Mucosa of rectum (tissue), 2 donors: ENCODE results near the gene MARK4.

Experiments
- H3K27ac ChIP-seq, 2 donors: one replicate each; pipeline ENCODE4 v1.7.0; 2013; ENCODE audit warnings: inconsistent platforms in 2 of 2, low read depth in 2 of 2, low read length in 2 of 2
- H3K27me3 ChIP-seq, 2 donors: one replicate each; pipeline ENCODE4 v1.7.0; 2013; ENCODE audit warnings: low read length in 2 of 2; ENCODE audit not compliant: control insufficient read depth in 2 of 2, insufficient read depth in 2 of 2
- H3K36me3 ChIP-seq, 2 donors: one replicate each; pipeline ENCODE4 v1.7.0; 2013; ENCODE audit warnings: low read length in 2 of 2; ENCODE audit not compliant: control insufficient read depth in 2 of 2, insufficient read depth in 2 of 2
- H3K4me1 ChIP-seq, 2 donors: one replicate each; pipeline ENCODE4 v1.7.0; 2013; ENCODE audit warnings: low read length in 2 of 2, mild to moderate bottlenecking in 1 of 2; ENCODE audit not compliant: control insufficient read depth in 2 of 2, insufficient read depth in 2 of 2
- H3K4me3 ChIP-seq, 2 donors: one replicate each; pipeline ENCODE4 v1.7.0; 2013; ENCODE audit warnings: low read length in 2 of 2
- H3K9ac ChIP-seq, 2 donors: one replicate each; pipeline ENCODE4 v1.7.0; 2013; ENCODE audit warnings: low read length in 2 of 2, low read depth in 1 of 2, mild to moderate bottlenecking in 1 of 2
- H3K9me3 ChIP-seq, 2 donors: one replicate each; pipeline ENCODE4 v1.7.0; 2013; ENCODE audit warnings: low read length in 2 of 2; ENCODE audit not compliant: control insufficient read depth in 2 of 2
- donor health status: healthy.
- donor health status: Normal muscosa, but diverticular disease.

Gene MARK4

DNA sequence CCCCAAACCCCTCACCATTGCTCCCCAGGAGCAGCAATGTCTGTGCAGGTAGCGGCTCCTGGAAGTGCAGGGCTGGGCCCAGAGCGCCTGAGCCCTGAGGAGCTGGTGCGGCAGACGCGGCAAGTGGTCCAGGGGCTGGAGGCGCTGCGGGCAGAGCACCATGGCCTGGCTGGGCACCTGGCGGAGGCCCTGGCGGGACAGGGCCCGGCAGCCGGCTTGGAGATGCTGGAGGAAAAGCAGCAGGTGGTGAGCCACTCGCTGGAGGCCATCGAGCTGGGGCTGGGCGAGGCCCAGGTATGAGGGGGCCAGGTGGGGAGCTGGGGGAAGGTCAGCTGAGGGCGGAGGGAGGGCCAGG lies 94.4 kb downstream of the MARK4 start:
- peaks cover 0 to under 1% of the 10 kb centered on the region in 2 donors for H3K4me1 ChIP-seq
- peaks cover 30 to 38% of the 10 kb centered on the region in 2 donors for H3K27me3 ChIP-seq
- H3K27ac ChIP-seq, result no peak overlapping the region
- no peaks in the 10 kb centered on the region for H3K36me3 ChIP-seq
- H3K9me3 ChIP-seq, result no peaks in the 10 kb centered on the region
- H3K4me3 ChIP-seq, result no peak overlapping the region
- H3K9ac ChIP-seq, result no peak overlapping the region

DNA sequence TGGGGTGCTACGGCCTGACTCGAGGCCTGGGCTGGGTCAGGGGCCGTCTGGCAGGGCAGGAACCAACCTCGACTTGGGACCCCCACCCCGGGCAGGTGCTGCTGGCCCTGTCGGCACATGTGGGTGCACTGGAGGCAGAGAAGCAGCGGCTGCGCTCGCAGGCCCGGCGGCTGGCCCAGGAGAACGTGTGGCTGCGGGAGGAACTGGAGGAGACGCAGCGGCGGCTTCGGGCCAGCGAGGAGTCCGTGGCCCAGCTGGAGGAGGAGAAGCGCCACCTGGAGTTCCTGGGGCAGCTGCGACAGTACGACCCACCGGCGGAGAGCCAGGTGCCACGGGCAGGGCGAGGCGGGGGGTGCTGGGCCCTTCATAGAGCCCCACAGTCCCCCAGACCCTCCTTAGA lies 95.4 kb downstream of the MARK4 start:
- H3K27ac ChIP-seq, result no peak overlapping the region
- no peaks in the 10 kb centered on the region for H3K4me1 ChIP-seq
- H3K9me3 ChIP-seq, result no peaks in the 10 kb centered on the region
- H3K36me3 ChIP-seq, result no peaks in the 10 kb centered on the region
- H3K27me3 ChIP-seq, result peaks cover 24 to 32% of the 10 kb centered on the region in 2 donors
- no peak overlapping the region for H3K4me3 ChIP-seq
- H3K9ac ChIP-seq, result no peak overlapping the region

DNA sequence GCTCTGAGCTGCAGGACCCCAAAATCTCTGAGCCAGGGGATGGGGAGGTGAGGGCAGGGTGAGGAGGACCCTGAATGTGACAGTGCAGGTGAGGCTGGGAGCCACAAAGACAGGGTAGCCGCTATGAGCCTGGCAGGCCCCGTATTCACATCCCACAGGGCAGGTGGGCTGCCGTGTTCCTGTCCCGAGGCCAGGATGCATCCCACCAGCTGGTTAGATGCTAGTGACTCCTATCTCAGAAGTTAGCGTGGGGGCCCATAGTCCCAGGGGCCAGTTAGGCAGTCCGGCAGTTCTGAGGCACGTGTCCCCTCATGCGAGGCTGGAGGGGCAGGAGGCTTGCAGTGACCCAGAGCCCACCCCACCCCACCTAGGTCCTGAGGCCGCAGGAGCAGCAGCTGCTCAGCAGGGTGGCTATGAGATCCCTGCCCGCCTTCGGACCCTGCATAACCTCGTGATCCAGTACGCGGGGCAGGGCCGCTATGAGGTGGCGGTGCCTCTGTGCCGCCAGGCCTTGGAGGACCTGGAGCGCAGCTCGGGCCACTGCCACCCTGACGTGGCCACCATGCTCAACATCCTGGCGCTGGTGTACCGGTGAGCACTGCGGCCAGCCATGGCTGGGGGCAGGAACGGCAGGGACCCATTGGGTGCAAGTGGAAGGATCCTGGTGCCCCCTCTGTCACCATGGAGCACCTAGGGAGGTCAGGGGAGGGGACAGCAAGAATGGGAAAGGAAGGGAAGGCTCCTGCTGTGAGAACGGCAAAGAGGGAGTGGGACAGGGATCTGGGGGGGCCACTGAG lies 96.7 kb downstream of the MARK4 start:
- H3K27me3 ChIP-seq, result peaks cover 19 to 24% of the 10 kb centered on the region in 2 donors
- H3K36me3 ChIP-seq, result peaks cover 0 to 3% of the 10 kb centered on the region in 2 donors
- no peak overlapping the region for H3K27ac ChIP-seq
- no peaks in the 10 kb centered on the region for H3K4me1 ChIP-seq
- H3K4me3 ChIP-seq, result no peak overlapping the region
- H3K9me3 ChIP-seq, result no peaks in the 10 kb centered on the region
- H3K9ac ChIP-seq, result no peak overlapping the region

DNA sequence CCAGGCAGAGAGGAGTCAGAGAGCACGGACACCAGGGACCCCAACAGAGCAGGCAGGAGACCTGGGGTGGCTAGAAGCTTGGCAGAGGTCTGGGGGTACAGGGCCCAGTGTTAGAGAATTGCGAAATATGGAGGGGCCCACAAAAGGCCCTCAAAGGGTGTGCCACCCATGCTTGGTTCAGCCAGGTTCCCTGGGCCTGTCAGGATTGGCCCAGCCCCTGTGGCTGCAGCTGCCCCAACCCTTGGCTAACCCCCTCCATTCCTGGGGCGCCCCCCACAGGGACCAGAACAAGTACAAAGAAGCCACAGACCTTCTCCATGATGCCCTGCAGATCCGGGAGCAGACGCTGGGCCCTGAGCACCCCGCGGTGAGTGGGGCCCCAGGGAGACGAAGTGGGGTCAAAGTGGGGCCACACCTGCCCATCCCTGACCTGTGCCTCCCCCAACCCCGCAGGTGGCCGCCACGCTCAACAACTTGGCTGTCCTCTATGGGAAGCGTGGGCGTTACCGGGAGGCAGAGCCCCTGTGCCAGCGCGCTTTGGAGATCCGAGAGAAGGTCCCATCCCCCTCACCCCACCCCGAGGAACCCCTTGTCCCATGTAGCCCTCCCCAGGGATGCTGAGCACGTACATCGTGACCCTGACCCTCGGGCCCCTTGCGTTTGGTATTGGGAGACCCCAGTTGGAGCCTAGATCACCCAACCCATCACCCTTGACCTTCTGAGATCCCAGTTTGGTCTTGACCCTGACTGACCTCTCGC lies 97.5 kb downstream of the MARK4 start:
- Histone ChIP-seq H3K4me1 (no peaks in the 10 kb centered on the region), H3K9ac (no peak overlapping the region), H3K27me3 (peaks cover 16 to 20% of the 10 kb centered on the region in 2 donors), H3K27ac (no peak overlapping the region), H3K36me3 (peaks cover 0 to 8% of the 10 kb centered on the region in 2 donors), H3K4me3 (no peak overlapping the region), H3K9me3 (no peaks in the 10 kb centered on the region)

DNA sequence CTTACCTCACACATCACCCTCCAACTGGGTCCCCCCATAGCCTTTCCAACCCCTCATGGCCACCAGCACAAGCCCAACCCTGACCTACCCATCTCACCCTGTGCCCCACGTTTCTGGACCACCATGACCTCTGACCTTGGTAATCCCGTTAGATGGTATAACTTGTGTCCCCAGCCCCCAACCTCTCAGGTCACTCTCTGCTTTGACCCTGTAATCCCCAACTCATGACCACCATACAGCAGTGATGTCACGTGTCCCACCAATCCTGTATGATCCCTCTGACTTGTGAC lies 98.0 kb downstream of the MARK4 start:
- Histone ChIP-seq H3K4me3 (no peak overlapping the region), H3K9ac (no peak overlapping the region), H3K36me3 (peaks cover 0 to 10% of the 10 kb centered on the region in 2 donors), H3K27me3 (peaks cover 16 to 20% of the 10 kb centered on the region in 2 donors), H3K9me3 (no peaks in the 10 kb centered on the region), H3K27ac (no peak overlapping the region), H3K4me1 (no peaks in the 10 kb centered on the region)

DNA sequence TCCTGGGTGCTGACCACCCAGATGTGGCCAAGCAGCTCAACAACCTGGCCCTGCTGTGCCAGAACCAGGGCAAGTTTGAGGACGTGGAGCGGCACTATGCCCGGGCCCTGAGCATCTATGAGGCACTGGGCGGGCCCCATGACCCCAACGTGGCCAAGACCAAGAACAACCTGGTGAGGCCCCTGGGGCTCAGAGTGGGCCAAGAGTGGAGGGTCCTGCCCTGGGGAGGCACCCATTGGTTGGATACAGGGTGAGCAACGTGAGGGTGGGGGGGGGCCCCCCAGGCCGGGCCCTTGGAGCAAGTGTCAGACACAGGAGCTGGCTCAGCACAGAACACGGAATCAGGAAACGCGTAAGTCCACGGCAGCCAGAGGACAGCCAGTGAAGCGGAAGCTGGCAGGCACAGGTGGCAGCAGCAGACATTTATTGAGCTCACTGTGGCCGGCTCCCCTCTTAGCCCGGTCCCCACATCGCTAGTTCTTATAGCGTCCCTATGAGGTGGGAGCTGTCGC lies 98.4 kb downstream of the MARK4 start:
- no peak overlapping the region for H3K4me3 ChIP-seq
- H3K9ac ChIP-seq, result no peak overlapping the region
- no peak overlapping the region for H3K27ac ChIP-seq
- peaks cover 16 to 19% of the 10 kb centered on the region in 2 donors for H3K27me3 ChIP-seq
- H3K9me3 ChIP-seq, result no peaks in the 10 kb centered on the region
- no peaks in the 10 kb centered on the region for H3K4me1 ChIP-seq
- H3K36me3 ChIP-seq, result peaks cover 0 to 13% of the 10 kb centered on the region in 2 donors

DNA sequence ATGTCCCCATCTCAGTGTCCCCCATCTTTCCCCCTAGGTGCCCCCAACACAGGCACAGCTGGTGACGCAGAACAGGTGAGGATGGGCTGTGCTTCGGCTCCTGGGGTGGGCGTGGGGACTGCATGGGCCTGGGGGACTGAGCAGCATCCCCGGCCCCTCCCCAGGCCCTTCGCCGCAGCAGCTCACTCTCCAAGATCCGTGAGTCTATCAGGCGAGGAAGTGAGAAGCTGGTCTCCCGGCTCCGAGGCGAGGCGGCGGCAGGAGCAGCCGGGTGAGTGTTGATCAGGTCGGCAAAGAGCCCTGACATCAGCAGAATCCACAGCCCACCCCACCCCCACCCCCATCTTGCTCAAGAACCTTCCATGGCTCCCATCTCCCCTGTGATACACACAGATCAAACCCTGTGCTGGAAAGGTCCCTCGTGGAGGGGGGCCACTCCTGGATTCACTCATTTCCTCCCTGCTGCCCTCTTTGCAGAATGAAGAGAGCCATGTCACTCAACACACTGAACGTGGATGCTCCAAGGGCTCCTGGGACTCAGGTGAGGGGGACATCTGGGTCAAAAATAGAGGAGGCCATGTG lies 99.5 kb downstream of the MARK4 start:
- peaks cover under 1 to 15% of the 10 kb centered on the region in 2 donors for H3K36me3 ChIP-seq

DNA sequence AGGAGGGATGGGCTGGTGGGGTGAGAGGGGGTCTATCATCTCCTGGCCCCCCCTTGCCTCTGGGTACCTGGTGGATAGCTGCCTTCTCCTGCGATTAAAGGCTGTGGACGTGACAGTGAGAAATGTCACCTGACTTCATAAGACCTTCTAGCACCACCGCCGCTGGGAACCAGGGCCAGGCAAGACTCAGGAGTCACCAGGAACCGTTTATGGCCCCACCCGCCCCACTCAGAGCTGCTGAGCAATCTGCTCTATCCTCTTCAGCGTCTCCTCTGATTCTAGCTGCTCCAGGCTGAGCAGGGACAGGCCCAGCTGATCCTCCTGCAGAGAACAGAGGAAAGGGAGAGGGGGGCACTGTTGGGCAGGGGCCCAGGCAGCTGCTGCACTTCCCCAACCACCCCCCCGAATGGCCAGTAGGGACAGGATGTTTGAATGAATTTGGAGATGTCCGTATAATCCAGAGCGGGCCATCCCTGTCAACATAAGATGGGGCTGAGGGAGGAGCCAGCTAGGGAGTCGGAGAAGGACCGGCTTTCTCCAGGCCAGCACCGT lies 100.4 kb downstream of the MARK4 start:
- Histone ChIP-seq H3K4me3 (no peak overlapping the region), H3K9me3 (no peaks in the 10 kb centered on the region), H3K36me3 (peaks cover 4 to 20% of the 10 kb centered on the region in 2 donors), H3K4me1 (no peaks in the 10 kb centered on the region), H3K27ac (no peak overlapping the region), H3K27me3 (peaks cover 5 to 7% of the 10 kb centered on the region in 2 donors), H3K9ac (no peak overlapping the region)

More for the DNA sequence above, 99.5 kb downstream of the MARK4 start:
- Histone ChIP-seq H3K4me1 (no peaks in the 10 kb centered on the region), H3K27me3 (peaks cover 8 to 10% of the 10 kb centered on the region in 2 donors), H3K27ac (no peak overlapping the region), H3K4me3 (no peak overlapping the region), H3K9ac (no peak overlapping the region), H3K9me3 (no peaks in the 10 kb centered on the region)

DNA sequence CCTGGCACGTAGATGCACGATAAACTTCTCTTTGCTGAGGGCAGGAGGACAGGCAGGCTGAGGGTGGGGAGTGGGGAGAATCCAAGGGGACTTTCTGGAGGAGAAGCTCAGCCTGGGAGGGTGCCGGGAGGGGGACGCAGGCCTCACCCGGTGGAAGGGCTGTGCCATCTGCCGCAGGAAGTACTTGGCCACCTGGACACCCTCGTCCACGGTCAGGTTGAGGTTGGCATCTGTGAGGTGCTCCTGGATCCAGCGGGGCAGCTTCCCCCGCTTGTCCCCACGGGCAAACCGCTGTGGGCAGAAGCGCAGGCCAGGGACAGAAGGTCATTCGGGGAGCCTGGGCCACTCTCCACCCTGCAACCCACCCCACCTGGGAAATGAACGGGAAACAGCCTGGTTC lies 101.0 kb downstream of the MARK4 start:
- Histone ChIP-seq H3K27me3 (peaks cover 3% of the 10 kb centered on the region in 2 donors), H3K36me3 (peaks cover 4 to 20% of the 10 kb centered on the region in 2 donors), H3K27ac (no peak overlapping the region)

DNA sequence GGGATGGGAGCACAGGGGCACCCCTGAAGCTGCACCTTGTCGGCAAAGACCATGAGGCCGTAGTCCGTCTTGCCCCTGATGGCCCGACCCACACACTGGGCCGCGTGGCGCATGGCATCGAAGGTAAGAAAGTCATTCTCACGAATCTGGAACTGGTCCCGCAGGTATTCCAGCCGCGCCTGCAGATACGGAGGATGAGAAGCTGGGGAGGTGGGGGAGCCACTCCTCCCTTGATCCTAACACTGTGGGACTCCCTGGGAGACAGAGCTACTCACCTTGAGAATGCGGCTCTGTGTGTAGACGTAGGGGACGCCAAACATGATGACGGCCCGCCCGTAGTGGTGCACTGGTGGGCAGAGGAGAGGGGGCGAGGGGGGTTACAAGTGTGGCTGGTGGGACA lies 101.4 kb downstream of the MARK4 start:
- H3K9me3 ChIP-seq, result no peaks in the 10 kb centered on the region
- H3K27me3 ChIP-seq, result peaks cover 1 to 3% of the 10 kb centered on the region in 2 donors
- no peak overlapping the region for H3K9ac ChIP-seq
- no peak overlapping the region for H3K27ac ChIP-seq
- no peaks in the 10 kb centered on the region for H3K4me1 ChIP-seq
- H3K36me3 ChIP-seq, result peaks cover 4 to 20% of the 10 kb centered on the region in 2 donors
- H3K4me3 ChIP-seq, result no peak overlapping the region

More for the DNA sequence above, 101.0 kb downstream of the MARK4 start:
- Histone ChIP-seq H3K9me3 (no peaks in the 10 kb centered on the region), H3K4me1 (no peaks in the 10 kb centered on the region), H3K4me3 (no peak overlapping the region), H3K9ac (no peak overlapping the region)
